ENCODE data around the gene SYTL3.

Gene SYTL3

GRCh38 chr6:158626360-158627167, 23.3 kb upstream of the SYTL3 start:
- TF ChIP-seq CTCF (IDR thresholded peaks at IDR 0.05; ENCODE audit: low read depth, low read length), result no peak
- no peak for DNase-seq (ENCODE audit: extremely low read depth, low read depth)

- no peak for DNase-seq (ENCODE audit: extremely low read depth, low read depth)
- no peak for TF ChIP-seq CTCF (IDR thresholded peaks at IDR 0.05; ENCODE audit: low read depth, low read length)
These were observed 22.5 kb upstream of the SYTL3 start for GRCh38 chr6:158627168-158627939.

GRCh38 chr6:158627940-158628211, 22.0 kb upstream of the SYTL3 start:
- DNase-seq (ENCODE audit: extremely low read depth, low read depth), result no peak
- TF ChIP-seq CTCF (IDR thresholded peaks at IDR 0.05; ENCODE audit: low read depth, low read length), result no peak

- TF ChIP-seq CTCF (IDR thresholded peaks at IDR 0.05; ENCODE audit: low read depth, low read length), result no peak
These were observed 21.3 kb upstream of the SYTL3 start for GRCh38 chr6:158628542-158628941.

GRCh38 chr6:158629367-158630221, 20.3 kb upstream of the SYTL3 start:
- DNase-seq (ENCODE audit: extremely low read depth, low read depth), result no peak
- no peak for TF ChIP-seq CTCF (IDR thresholded peaks at IDR 0.05; ENCODE audit: low read depth, low read length)

More at GRCh38 chr6:158628542-158628941, 21.3 kb upstream of the SYTL3 start:
- no peak for DNase-seq (ENCODE audit: extremely low read depth, low read depth)

GRCh38 chr6:158630938-158631616, 18.8 kb upstream of the SYTL3 start:
- TF ChIP-seq CTCF (IDR thresholded peaks at IDR 0.05; ENCODE audit: low read depth, low read length), result no peak
- no peak for DNase-seq (ENCODE audit: extremely low read depth, low read depth)
